Testis (tissue), 3 donors: ENCODE data around the gene SCFD2. TPM values are rescaled to one million over a fixed set of nuclear protein-coding genes. Genes with fewer than 3 reads are reported as not detected.

Experiments
- DNase-seq: peaks from one replicate; pipeline ENCODE4 v3.0.0-alpha.2; 2019
- H3K27ac ChIP-seq, 2 donors: fragments of 200-600 bp; sonication (generic); one replicate each; pipeline ENCODE4 v1.5.1; 2019
- H3K27me3 ChIP-seq: fragments of 200-600 bp; sonication (generic); one replicate; pipeline ENCODE4 v1.5.1; 2019
- H3K36me3 ChIP-seq: fragments of 200-600 bp; sonication (generic); one replicate; pipeline ENCODE4 v1.5.1; 2017; ENCODE audit warnings: low read depth; ENCODE audit errors: missing control alignments
- H3K4me1 ChIP-seq: fragments of 200-600 bp; sonication (generic); one replicate; pipeline ENCODE4 v1.5.1; 2019
- H3K4me3 ChIP-seq, 2 donors: fragments of 200-600 bp; sonication (generic); one replicate each; pipeline ENCODE4 v1.5.1; 2017 to 2019
- H3K9me3 ChIP-seq: fragments of 200-600 bp; sonication (generic); one replicate; pipeline ENCODE4 v1.5.1; 2017
- CTCF ChIP-seq, 3 experiments: fragments of 450-650 bp in 2 of 3; fragments of 200-600 bp in 1 of 3; sonication (generic) in 1 of 3; IDR thresholded peaks; one replicate each; pipeline ENCODE4 v1.5.1; 2016 to 2019; ENCODE audit warnings: antibody characterized with exemption in 3 of 3, mild to moderate bottlenecking in 2 of 3, moderate library complexity in 1 of 3
- POLR2A ChIP-seq: fragments of 450-650 bp; IDR thresholded peaks from one replicate; pipeline ENCODE4 v1.6.1; 2017; ENCODE audit warnings: antibody characterized with exemption, mild to moderate bottlenecking, moderate library complexity
- WGBS, 2 donors: methylation state at CpG; one replicate each; pipeline ENCODE4 v1.1.5; 2018; 5-methylcytosine and 5-hydroxymethylcytosine counted together
- intact Hi-C: fragments of 100-400 bp; cut with DNase I; formaldehyde crosslinking; loops from one replicate; pipeline ENCODE4 v1.15.1; 2023; ENCODE audit warnings: low total_unique reads
- polyA plus RNA-seq: library from polyadenylated mRNA; stranded (reverse); fragments of 350-450 nt; fragmentation: Illumina TruSeq; extraction: RNeasy Lipid Tissue Mini Kit (QIAGEN cat#74804); gene quantifications from one replicate; pipeline ENCODE4 v1.2.3, GENCODE V29; 2014; ENCODE audit warnings: low read depth, low replicate concordance; ENCODE audit not compliant: insufficient read depth
- total RNA-seq, 2 donors: library from RNA; depleted of rRNA; stranded (reverse); fragments of >200 nt; gene quantifications; one replicate each; pipeline ENCODE4 v1.2.3, GENCODE V29; 2016

The SCFD2 gene
- total and polyA plus RNA-seq, 3 donors from 2014 or later, result 6.0 to 24.5 (median 21.3) TPM

GRCh38 chr4:53050361-53050774 is 315.5 kb downstream of the SCFD2 start:
- TF ChIP-seq POLR2A (no peak), CTCF (IDR thresholded peaks at IDR 0.05) (no peak)
- intact Hi-C loops, result no loop called here
- Histone ChIP-seq H3K27me3 (no peaks in the 10 kb centered on the region), H3K9me3 (no peaks in the 10 kb centered on the region), H3K36me3 (no peaks in the 10 kb centered on the region), H3K4me1 (no peaks in the 10 kb centered on the region), H3K27ac (no peak overlapping the region), H3K4me3 (no peak overlapping the region)
- no peak for DNase-seq
- 85 to 86% methylated on average over 4 of the region's 4 CpGs for WGBS, 2 donors

- Histone ChIP-seq H3K27ac (no peak overlapping the region), H3K4me3 (no peak overlapping the region), H3K36me3 (no peaks in the 10 kb centered on the region), H3K9me3 (no peaks in the 10 kb centered on the region), H3K27me3 (no peaks in the 10 kb centered on the region), H3K4me1 (no peaks in the 10 kb centered on the region)
- intact Hi-C loops, result no loop called here
- DNase-seq, result no peak
- TF ChIP-seq CTCF (IDR thresholded peaks at IDR 0.05) (no peak), POLR2A (no peak)
- WGBS, 2 donors, result 94 to 100% methylated on average over 1 of the region's 1 CpG
Measured at GRCh38 chr4:53049528-53049927, 316.3 kb downstream of the SCFD2 start.

GRCh38 chr4:53044651-53044960 is 321.3 kb downstream of the SCFD2 start:
- Histone ChIP-seq H3K27me3 (no peaks in the 10 kb centered on the region), H3K27ac (no peak overlapping the region), H3K4me3 (no peak overlapping the region), H3K4me1 (no peaks in the 10 kb centered on the region), H3K36me3 (no peaks in the 10 kb centered on the region), H3K9me3 (no peaks in the 10 kb centered on the region)
- no peak for TF ChIP-seq CTCF (IDR thresholded peaks at IDR 0.05)
- TF ChIP-seq POLR2A, result no peak
- 77 to 91% methylated on average over 2 of the region's 2 CpGs for WGBS, 2 donors
- no peak for DNase-seq
- intact Hi-C loops, result no loop called here

GRCh38 chr4:53043891-53044650 is 321.8 kb downstream of the SCFD2 start:
- no peaks in the 10 kb centered on the region for H3K36me3 ChIP-seq
- H3K27ac ChIP-seq, result no peak overlapping the region
- H3K4me3 ChIP-seq, result no peak overlapping the region
- no peak for DNase-seq
- 55 to 81% methylated on average over 4 of the region's 4 CpGs for WGBS, 2 donors
- H3K4me1 ChIP-seq, result no peaks in the 10 kb centered on the region
- H3K27me3 ChIP-seq, result no peaks in the 10 kb centered on the region
- intact Hi-C loops, result no loop called here
- H3K9me3 ChIP-seq, result no peaks in the 10 kb centered on the region
- no peak for TF ChIP-seq CTCF (IDR thresholded peaks at IDR 0.05)
- TF ChIP-seq POLR2A, result no peak

GRCh38 chr4:53043055-53043454 is 322.8 kb downstream of the SCFD2 start:
- intact Hi-C loops, result no loop called here
- Histone ChIP-seq H3K36me3 (no peaks in the 10 kb centered on the region), H3K4me3 (no peak overlapping the region), H3K27me3 (no peaks in the 10 kb centered on the region), H3K27ac (no peak overlapping the region), H3K4me1 (no peaks in the 10 kb centered on the region), H3K9me3 (no peaks in the 10 kb centered on the region)
- WGBS, 2 donors, result 90 to 92% methylated on average over 3 of the region's 3 CpGs
- no peak for DNase-seq
- no peak for TF ChIP-seq POLR2A
